Osteocyte (in vitro differentiated cells): ENCODE results near the gene PPP1R15A. TPM values are rescaled to one million over a fixed set of nuclear protein-coding genes. Genes with fewer than 3 reads are reported as not detected.
"Not testable (repeated sequence)": the region's sequence is repeated elsewhere in the genome, so short reads cannot be mapped to it uniquely, and the experiment has no call there.

Source experiments
- DNase-seq: peaks from one replicate; pipeline ENCODE4 v3.0.0; 2021; ENCODE audit warnings: mixed read lengths; ENCODE audit not compliant: unreplicated experiment; ENCODE audit errors: extremely low spot score
- H3K27ac Mint-ChIP-seq: one replicate; pipeline ENCODE4 v1.8.0; 2021; ENCODE audit warnings: mild to moderate bottlenecking, mixed read lengths; ENCODE audit not compliant: unreplicated experiment
- H3K27me3 Mint-ChIP-seq: one replicate; pipeline ENCODE4 v1.8.0; 2021; ENCODE audit warnings: mixed read lengths; ENCODE audit not compliant: unreplicated experiment
- H3K36me3 Mint-ChIP-seq: one replicate; pipeline ENCODE4 v1.8.0; 2021; ENCODE audit warnings: mixed read lengths; ENCODE audit not compliant: unreplicated experiment
- H3K4me1 Mint-ChIP-seq: one replicate; pipeline ENCODE4 v1.8.0; 2021; ENCODE audit warnings: mixed read lengths; ENCODE audit not compliant: unreplicated experiment
- H3K4me3 Mint-ChIP-seq: one replicate; pipeline ENCODE4 v1.8.0; 2021; ENCODE audit warnings: mild to moderate bottlenecking, moderate library complexity, mixed read lengths; ENCODE audit not compliant: unreplicated experiment
- H3K9me3 Mint-ChIP-seq: one replicate; pipeline ENCODE4 v1.8.0; 2021; ENCODE audit warnings: mixed read lengths; ENCODE audit not compliant: unreplicated experiment
- total RNA-seq: library from RNA; stranded (reverse); gene quantifications from 2 replicates; pipeline ENCODE4 v1.2.1, GENCODE V29; 2021
- TF ChIP-seq, protein P1 (sequence below): fragments of 200-600 bp; sonication (generic); IDR thresholded peaks from 2 replicates; pipeline ENCODE4 v1.5.0; 2021; ENCODE audit warnings: antibody characterized with exemption, mild to moderate bottlenecking, moderate library complexity

Gene PPP1R15A
- total RNA-seq, 1 donor from 2014 or later: 118 TPM

DNA sequence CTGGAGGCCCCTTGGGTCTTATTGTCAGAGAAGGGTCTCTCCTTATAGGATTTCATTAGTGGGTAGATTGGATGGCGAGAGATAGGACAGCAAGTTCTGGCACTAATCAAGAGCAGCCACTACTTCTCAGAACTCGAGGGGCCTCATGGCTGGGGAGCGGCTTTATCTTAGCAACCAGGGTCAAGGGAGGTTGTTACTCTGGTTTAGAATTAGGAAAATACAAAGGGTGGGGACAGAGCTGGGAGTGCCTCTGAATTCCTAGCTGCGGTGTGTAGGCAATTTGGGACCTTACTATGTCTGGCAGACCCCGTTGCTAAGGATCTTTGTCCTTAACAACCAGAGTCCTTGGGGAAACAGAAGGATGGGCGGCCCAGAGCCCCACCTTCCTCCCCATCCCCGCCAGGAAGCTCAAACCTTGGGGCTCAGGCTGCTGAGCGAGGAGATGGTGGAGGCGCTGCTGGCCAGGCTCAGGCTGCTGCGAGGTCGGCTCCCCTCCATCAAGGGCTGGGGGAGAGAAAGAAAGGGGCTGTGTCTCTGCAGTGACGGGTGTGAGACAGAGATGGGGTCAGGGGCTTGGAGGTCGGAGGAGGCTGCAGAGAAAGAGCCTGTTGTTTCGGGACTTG lies 5.0 kb upstream of the PPP1R15A start:
- Mint-ChIP-seq H3K36me3 (peaks cover 10% of the 10 kb centered on the region), H3K4me3 (peak overlapping the region; percentile 86), H3K27me3 (no peaks in the 10 kb centered on the region), H3K27ac (peak overlapping the region; percentile 98), H3K4me1 (peaks cover 28% of the 10 kb centered on the region), H3K9me3 (no peaks in the 10 kb centered on the region)
- TF ChIP-seq, protein P1, sequence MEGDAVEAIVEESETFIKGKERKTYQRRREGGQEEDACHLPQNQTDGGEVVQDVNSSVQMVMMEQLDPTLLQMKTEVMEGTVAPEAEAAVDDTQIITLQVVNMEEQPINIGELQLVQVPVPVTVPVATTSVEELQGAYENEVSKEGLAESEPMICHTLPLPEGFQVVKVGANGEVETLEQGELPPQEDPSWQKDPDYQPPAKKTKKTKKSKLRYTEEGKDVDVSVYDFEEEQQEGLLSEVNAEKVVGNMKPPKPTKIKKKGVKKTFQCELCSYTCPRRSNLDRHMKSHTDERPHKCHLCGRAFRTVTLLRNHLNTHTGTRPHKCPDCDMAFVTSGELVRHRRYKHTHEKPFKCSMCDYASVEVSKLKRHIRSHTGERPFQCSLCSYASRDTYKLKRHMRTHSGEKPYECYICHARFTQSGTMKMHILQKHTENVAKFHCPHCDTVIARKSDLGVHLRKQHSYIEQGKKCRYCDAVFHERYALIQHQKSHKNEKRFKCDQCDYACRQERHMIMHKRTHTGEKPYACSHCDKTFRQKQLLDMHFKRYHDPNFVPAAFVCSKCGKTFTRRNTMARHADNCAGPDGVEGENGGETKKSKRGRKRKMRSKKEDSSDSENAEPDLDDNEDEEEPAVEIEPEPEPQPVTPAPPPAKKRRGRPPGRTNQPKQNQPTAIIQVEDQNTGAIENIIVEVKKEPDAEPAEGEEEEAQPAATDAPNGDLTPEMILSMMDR: no peak
- DNase-seq: no peak

DNA sequence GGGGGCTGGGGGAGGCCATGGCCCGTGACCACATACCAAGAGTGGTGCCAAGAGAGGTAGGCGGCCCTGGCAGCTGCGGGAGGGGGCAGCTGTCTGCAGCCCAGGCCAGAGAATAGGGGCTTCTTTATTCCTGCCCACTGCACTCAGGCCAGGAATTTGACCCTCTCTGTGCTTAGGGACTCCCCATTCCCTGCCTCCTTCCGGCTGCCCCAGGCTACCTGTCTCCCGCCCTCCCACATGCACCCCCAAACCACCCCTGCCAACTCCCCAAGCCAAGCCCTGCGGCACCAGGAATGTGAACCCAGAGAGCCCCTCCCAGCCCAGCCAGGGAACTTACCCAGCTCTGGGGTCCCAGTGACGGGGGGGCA lies 4.5 kb upstream of the PPP1R15A start:
- no peak for DNase-seq
- TF ChIP-seq, protein P1: no peak
- Mint-ChIP-seq H3K4me1 (peaks cover 28% of the 10 kb centered on the region), H3K4me3 (peak overlapping the region; percentile 86), H3K36me3 (peaks cover 10% of the 10 kb centered on the region), H3K27ac (peak overlapping the region; percentile 98), H3K27me3 (no peaks in the 10 kb centered on the region), H3K9me3 (no peaks in the 10 kb centered on the region)

DNA sequence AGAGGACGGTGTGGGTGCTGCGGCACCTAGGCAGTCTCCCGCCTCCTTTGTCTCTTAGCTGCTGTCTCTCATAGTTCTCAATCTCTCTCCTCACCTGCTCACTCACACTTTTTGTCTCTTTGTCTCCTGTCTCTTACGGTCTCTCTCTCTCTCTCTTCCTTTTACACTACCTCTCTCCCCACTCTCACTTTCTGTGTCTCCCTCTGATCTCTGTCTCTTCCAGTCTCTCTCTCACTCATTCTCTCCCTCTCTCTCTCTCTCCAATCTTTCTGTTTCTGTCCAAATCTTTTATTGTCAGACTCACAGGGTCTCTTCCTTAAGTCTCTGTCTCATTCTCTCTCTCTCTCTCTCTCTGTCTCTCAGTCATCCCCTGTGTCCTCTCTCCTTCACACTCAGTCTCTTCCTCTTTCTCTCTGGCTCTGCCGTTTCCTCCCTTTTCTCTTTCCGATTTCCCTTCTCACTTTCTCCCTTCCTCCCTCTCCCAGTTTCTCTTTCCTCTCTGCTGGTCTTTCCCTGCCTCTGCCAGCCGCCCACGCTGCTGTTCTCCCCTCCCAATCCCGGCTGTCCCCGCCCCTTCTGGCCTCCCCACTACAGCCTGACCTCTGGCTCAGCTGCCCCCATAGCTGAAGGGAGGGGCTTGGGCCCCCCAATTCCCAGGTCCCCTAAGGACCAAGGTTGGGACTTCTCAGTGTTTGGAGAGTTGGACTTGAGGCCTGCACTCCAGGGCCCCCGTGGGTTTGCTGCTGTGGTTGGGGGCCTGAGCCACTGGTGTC lies 3.9 kb upstream of the PPP1R15A start, which contains the start of gene PLEKHA4:
Gene PLEKHA4 (minus strand): TSS at position 504 of the 773 bp plus-strand sequence. CDS start 997 bp downstream, outside the sequence.
- TF ChIP-seq, protein P1: no peak
- Mint-ChIP-seq H3K27me3 (no peaks in the 10 kb centered on the region), H3K4me3 (peak within 1 kb of the TSS; percentile 86), H3K36me3 (peaks cover 11% of the 10 kb centered on the region), H3K27ac (peak within 1 kb of the TSS; percentile 98), H3K9me3 (no peaks in the 10 kb centered on the region), H3K4me1 (peaks cover 30% of the 10 kb centered on the region)
- DNase-seq: no peak

- Mint-ChIP-seq H3K4me3 (no peak overlapping the region), H3K4me1 (peaks cover 43% of the 10 kb centered on the region), H3K27me3 (no peaks in the 10 kb centered on the region), H3K9me3 (no peaks in the 10 kb centered on the region), H3K27ac (no peak overlapping the region), H3K36me3 (peaks cover 23% of the 10 kb centered on the region)
- TF ChIP-seq, protein P1: no peak
- DNase-seq: no peak
Observed at GRCh38 chr19:48870048-48870447, 2.2 kb upstream of the PPP1R15A start.

GRCh38 chr19:48871471-48872181 lies 595 bp upstream of the PPP1R15A start:
- Mint-ChIP-seq H3K4me3 (peak overlapping the region; percentile 97), H3K27ac (peak overlapping the region; percentile 100), H3K4me1 (peaks cover 54% of the 10 kb centered on the region), H3K36me3 (peaks cover 36% of the 10 kb centered on the region)
- H3K27me3 Mint-ChIP-seq, DNase-seq, H3K9me3 Mint-ChIP-seq: not testable (repeated sequence)
